Chondrocyte (in vitro differentiated cells): ENCODE measurements around the gene ALDH3B1. TPM values are rescaled to one million over a fixed set of nuclear protein-coding genes. Genes with fewer than 3 reads are reported as not detected.

Experiments
- DNase-seq: peaks from one replicate; pipeline ENCODE4 v3.0.0; 2021; ENCODE audit warnings: mixed read lengths, low spot score
- H3K27ac Mint-ChIP-seq: one replicate; pipeline ENCODE4 v1.8.0; 2021; ENCODE audit warnings: mild to moderate bottlenecking, moderate library complexity, mixed read lengths; ENCODE audit not compliant: unreplicated experiment
- H3K27me3 Mint-ChIP-seq: 2 replicates; pipeline ENCODE4 v1.8.0; 2021; ENCODE audit warnings: low read depth, mixed read lengths
- H3K36me3 Mint-ChIP-seq: 2 replicates; pipeline ENCODE4 v1.8.0; 2021; ENCODE audit warnings: low read depth, mixed read lengths
- H3K4me1 Mint-ChIP-seq: 2 replicates; pipeline ENCODE4 v1.8.0; 2021; ENCODE audit warnings: low read depth, mild to moderate bottlenecking, mixed read lengths
- H3K4me3 Mint-ChIP-seq: one replicate; pipeline ENCODE4 v1.8.0; 2021; ENCODE audit warnings: mild to moderate bottlenecking, moderate library complexity, mixed read lengths; ENCODE audit not compliant: unreplicated experiment
- H3K9me3 Mint-ChIP-seq: 2 replicates; pipeline ENCODE4 v1.8.0; 2021; ENCODE audit warnings: low read depth, mixed read lengths
- total RNA-seq: library from RNA; stranded (reverse); gene quantifications from 3 replicates; pipeline ENCODE4 v1.2.1, GENCODE V29; 2021
- TF ChIP-seq, protein P1 (sequence below): fragments of 200-600 bp; sonication (generic); IDR thresholded peaks from 2 replicates; pipeline ENCODE4 v1.5.0; 2021; ENCODE audit warnings: antibody characterized with exemption, mild to moderate bottlenecking, moderate library complexity

The ALDH3B1 gene
- total RNA-seq, 1 donor from 2014 or later, result 13.1 TPM

- peaks cover 9% of the 10 kb centered on the region for H3K36me3 Mint-ChIP-seq
- H3K4me1 Mint-ChIP-seq, result no peaks in the 10 kb centered on the region
- TF ChIP-seq, protein P1, sequence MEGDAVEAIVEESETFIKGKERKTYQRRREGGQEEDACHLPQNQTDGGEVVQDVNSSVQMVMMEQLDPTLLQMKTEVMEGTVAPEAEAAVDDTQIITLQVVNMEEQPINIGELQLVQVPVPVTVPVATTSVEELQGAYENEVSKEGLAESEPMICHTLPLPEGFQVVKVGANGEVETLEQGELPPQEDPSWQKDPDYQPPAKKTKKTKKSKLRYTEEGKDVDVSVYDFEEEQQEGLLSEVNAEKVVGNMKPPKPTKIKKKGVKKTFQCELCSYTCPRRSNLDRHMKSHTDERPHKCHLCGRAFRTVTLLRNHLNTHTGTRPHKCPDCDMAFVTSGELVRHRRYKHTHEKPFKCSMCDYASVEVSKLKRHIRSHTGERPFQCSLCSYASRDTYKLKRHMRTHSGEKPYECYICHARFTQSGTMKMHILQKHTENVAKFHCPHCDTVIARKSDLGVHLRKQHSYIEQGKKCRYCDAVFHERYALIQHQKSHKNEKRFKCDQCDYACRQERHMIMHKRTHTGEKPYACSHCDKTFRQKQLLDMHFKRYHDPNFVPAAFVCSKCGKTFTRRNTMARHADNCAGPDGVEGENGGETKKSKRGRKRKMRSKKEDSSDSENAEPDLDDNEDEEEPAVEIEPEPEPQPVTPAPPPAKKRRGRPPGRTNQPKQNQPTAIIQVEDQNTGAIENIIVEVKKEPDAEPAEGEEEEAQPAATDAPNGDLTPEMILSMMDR, result no peak
- no peak overlapping the region for H3K27ac Mint-ChIP-seq
- H3K9me3 Mint-ChIP-seq, result no peaks in the 10 kb centered on the region
- DNase-seq, result no peak
- H3K4me3 Mint-ChIP-seq, result no peak overlapping the region
- no peaks in the 10 kb centered on the region for H3K27me3 Mint-ChIP-seq
These were observed 42.2 kb downstream of the ALDH3B1 start for GRCh38 chr11:68052137-68052873.

- Mint-ChIP-seq H3K27me3 (no peaks in the 10 kb centered on the region), H3K36me3 (peaks cover 10% of the 10 kb centered on the region), H3K9me3 (no peaks in the 10 kb centered on the region), H3K4me3 (no peak overlapping the region), H3K4me1 (no peaks in the 10 kb centered on the region), H3K27ac (peak overlapping the region; percentile 32)
- TF ChIP-seq, protein P1, result no peak
- no peak for DNase-seq
These were observed 43.0 kb downstream of the ALDH3B1 start for GRCh38 chr11:68053117-68053516.

DNA sequence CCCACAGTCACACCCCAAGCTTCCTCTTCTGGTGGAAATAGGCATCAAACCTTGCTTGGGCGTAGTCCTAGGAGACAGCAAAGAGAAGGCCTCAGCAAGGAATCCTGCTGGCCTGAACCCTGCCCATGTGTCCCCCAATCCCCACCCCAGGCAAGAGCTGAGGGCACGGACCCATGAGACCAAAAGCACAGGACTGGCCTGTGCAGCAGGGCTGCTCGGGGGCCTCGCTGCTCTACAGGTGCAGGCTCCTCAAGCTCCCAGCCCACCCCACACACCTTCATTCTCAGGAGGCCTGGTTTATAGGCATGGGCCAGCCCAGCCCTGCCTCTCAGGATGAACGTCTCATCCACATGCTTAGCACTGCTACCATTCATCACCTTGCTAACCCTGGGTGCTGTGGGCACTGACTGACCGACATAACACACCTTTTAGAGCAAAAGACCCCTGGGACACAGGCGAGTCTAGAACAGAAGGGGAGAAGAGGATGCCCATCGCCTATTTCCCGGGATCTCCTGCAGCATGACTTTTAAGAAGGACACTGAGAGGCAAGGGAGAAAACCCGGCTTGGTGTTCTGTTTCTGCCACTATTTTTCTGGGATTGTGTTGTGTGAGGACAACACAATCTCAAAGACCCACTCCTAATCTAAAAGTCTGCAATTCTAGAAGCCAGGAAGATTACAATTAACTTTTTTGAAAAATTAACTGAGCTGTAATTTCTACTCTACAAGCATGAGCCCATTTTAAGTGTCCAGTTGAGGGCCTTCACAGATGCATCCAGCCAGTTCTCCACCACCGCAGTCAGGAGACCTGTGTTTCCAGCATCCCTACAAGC, 44.1 kb downstream of the ALDH3B1 start:
- H3K36me3 Mint-ChIP-seq, result peaks cover 18% of the 10 kb centered on the region
- H3K27me3 Mint-ChIP-seq, result no peaks in the 10 kb centered on the region
- no peaks in the 10 kb centered on the region for H3K9me3 Mint-ChIP-seq
- H3K27ac Mint-ChIP-seq, result peak overlapping the region; percentile 9
- H3K4me3 Mint-ChIP-seq, result no peak overlapping the region
- no peak for DNase-seq
- TF ChIP-seq, protein P1, result no peak
- H3K4me1 Mint-ChIP-seq, result no peaks in the 10 kb centered on the region

- no peaks in the 10 kb centered on the region for H3K4me1 Mint-ChIP-seq
- no peaks in the 10 kb centered on the region for H3K9me3 Mint-ChIP-seq
- H3K36me3 Mint-ChIP-seq, result peaks cover 26% of the 10 kb centered on the region
- H3K27ac Mint-ChIP-seq, result no peak overlapping the region
- TF ChIP-seq, protein P1, result no peak
- H3K4me3 Mint-ChIP-seq, result no peak overlapping the region
- no peak for DNase-seq
- H3K27me3 Mint-ChIP-seq, result no peaks in the 10 kb centered on the region
These were observed 46.5 kb downstream of the ALDH3B1 start for GRCh38 chr11:68056317-68057285.
